IgD-negative memory B cell (primary cell): ENCODE results near the gene MYL12A. TPM values are rescaled to one million over a fixed set of nuclear protein-coding genes. Genes with fewer than 3 reads are reported as not detected.
A peak's percentile ranks its signal among the peaks of the same experiment; 100 is the strongest.

ENCODE experiments used
- H3K27ac Mint-ChIP-seq, 3 donors: one replicate each; pipeline ENCODE4 v1.8.0; 2020 to 2022; ENCODE audit warnings: mild to moderate bottlenecking in 3 of 3, mixed read lengths in 3 of 3, moderate library complexity in 1 of 3
- H3K27me3 Mint-ChIP-seq: one replicate; pipeline ENCODE4 v1.8.0; 2021; ENCODE audit warnings: mixed read lengths
- H3K36me3 Mint-ChIP-seq: one replicate; pipeline ENCODE4 v1.8.0; 2020; ENCODE audit warnings: mild to moderate bottlenecking, mixed read lengths
- H3K4me1 Mint-ChIP-seq, 3 donors: one replicate each; pipeline ENCODE4 v1.8.0; 2020 to 2022; ENCODE audit warnings: mixed read lengths in 3 of 3, mild to moderate bottlenecking in 1 of 3
- H3K4me3 Mint-ChIP-seq, 4 donors: one replicate each; pipeline ENCODE4 v1.8.0; 2020 to 2022; ENCODE audit warnings: mild to moderate bottlenecking in 4 of 4, mixed read lengths in 4 of 4, moderate library complexity in 3 of 4
- H3K9me3 Mint-ChIP-seq, 3 donors: one replicate each; pipeline ENCODE4 v1.8.0; 2020 to 2021; ENCODE audit warnings: mixed read lengths in 3 of 3, mild to moderate bottlenecking in 1 of 3
- polyA plus RNA-seq: library from polyadenylated mRNA; unstranded; fragments of 300-500 nt; fragmentation: Illumina TruSeq; gene quantifications from one replicate; pipeline ENCODE4 v1.2.3, GENCODE V29; 2021

Gene MYL12A
- polyA plus RNA-seq, 1 donor from 2014 or later: 1,599 TPM

- Mint-ChIP-seq H3K4me1 (peaks cover 52 to 70% (median 65%) of the 10 kb centered on the region in 3 donors), H3K27me3 (no peaks in the 10 kb centered on the region), H3K27ac (peak overlapping the region; percentile 62 to 98 (median 78)), H3K4me3 (peak overlapping the region in 3 of 4 donors; percentile 59 to 81 (median 65)), H3K36me3 (peaks cover 18% of the 10 kb centered on the region), H3K9me3 (no peaks in the 10 kb centered on the region)
These were observed 9.4 kb downstream of the MYL12A start for GRCh38 chr18:3256693-3257626.

DNA sequence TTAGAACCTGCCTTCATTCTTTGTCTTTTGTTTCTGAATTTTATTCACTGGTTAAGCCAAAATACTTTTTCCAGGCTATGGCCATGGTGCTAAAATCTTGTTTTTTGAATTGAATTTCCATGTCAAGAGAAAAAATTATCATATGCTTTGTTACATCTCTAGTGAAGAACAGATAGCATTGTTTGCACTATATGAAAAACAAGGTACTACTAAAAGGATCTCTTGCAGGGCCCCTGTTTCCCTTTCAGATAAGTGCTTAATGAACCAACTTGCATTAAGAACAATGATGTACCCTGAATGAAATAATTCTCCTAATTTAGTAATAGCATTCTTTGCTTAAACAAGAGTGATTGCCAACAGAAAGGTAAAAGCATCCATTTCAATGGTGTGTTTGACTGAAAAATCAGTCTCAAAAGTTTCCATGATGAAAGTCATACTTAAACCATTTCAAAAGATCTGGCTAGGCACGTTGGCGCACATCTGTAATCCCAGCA, 10.1 kb downstream of the MYL12A start:
- Mint-ChIP-seq H3K27ac (peak overlapping the region; percentile 13 to 98 (median 90)), H3K9me3 (no peaks in the 10 kb centered on the region), H3K27me3 (no peaks in the 10 kb centered on the region), H3K36me3 (peaks cover 18% of the 10 kb centered on the region), H3K4me3 (peak overlapping the region in 3 of 4 donors; percentile 58 to 65 (median 59)), H3K4me1 (peaks cover 48 to 65% (median 62%) of the 10 kb centered on the region in 3 donors)

- Mint-ChIP-seq H3K4me1 (peaks cover 55 to 70% (median 66%) of the 10 kb centered on the region in 3 donors), H3K4me3 (peak overlapping the region; percentile 97 to 99 (median 98)), H3K36me3 (peaks cover 11% of the 10 kb centered on the region), H3K27ac (peak overlapping the region; percentile 98 to 100 (median 100)), H3K9me3 (no peaks in the 10 kb centered on the region), H3K27me3 (no peaks in the 10 kb centered on the region)
These were observed 13.4 kb downstream of the MYL12A start for GRCh38 chr18:3260995-3261372.

GRCh38 chr18:3261373-3262233, 14.0 kb downstream of the MYL12A start, which contains the start of gene MYL12B:
MYL12B (plus strand) TSS chr18:3262133; CDS start chr18:3272899, 10,766 bp downstream.
- Mint-ChIP-seq H3K27ac (peak within 1 kb of the TSS; percentile 98 to 100 (median 100)), H3K27me3 (no peaks in the 10 kb centered on the region), H3K36me3 (peaks cover 11% of the 10 kb centered on the region), H3K9me3 (no peaks in the 10 kb centered on the region), H3K4me1 (peaks cover 57 to 73% (median 66%) of the 10 kb centered on the region in 3 donors), H3K4me3 (peak within 1 kb of the TSS; percentile 97 to 99 (median 98))

GRCh38 chr18:3262234-3263131, 14.9 kb downstream of the MYL12A start:
- Mint-ChIP-seq H3K27ac (peak overlapping the region; percentile 98 to 100 (median 100)), H3K36me3 (peaks cover 6% of the 10 kb centered on the region), H3K9me3 (no peaks in the 10 kb centered on the region), H3K27me3 (no peaks in the 10 kb centered on the region), H3K4me1 (peaks cover 56 to 73% (median 67%) of the 10 kb centered on the region in 3 donors), H3K4me3 (peak overlapping the region; percentile 97 to 99 (median 98))

GRCh38 chr18:3263132-3263700, 15.6 kb downstream of the MYL12A start:
- no peaks in the 10 kb centered on the region for H3K9me3 Mint-ChIP-seq
- no peaks in the 10 kb centered on the region for H3K27me3 Mint-ChIP-seq
- peaks cover 3% of the 10 kb centered on the region for H3K36me3 Mint-ChIP-seq
- peak overlapping the region; percentile 96 to 100 (median 98) for H3K27ac Mint-ChIP-seq
- H3K4me3 Mint-ChIP-seq: peak overlapping the region; percentile 91 to 97 (median 94)
- peaks cover 55 to 70% (median 66%) of the 10 kb centered on the region in 3 donors for H3K4me1 Mint-ChIP-seq

DNA sequence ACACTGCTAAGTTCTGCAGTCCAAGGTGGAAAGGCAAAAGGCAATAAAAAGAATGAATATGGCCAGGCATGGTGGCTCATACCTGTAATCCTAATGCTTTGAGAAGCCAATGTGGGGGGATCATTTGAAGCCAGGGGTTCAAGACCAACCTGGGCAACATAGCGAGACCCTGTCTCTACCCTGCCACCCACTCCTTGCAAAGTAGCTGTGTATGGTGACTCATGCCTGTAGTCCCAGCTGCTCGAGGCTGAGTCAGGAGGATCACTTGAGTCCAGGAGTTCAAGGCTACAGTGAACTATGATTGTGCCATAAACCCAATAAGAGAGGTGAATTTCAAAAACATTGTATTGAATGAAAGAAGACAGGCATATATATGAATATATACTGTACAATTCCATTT, 16.8 kb downstream of the MYL12A start:
- H3K9me3 Mint-ChIP-seq: no peaks in the 10 kb centered on the region
- H3K4me3 Mint-ChIP-seq: peak overlapping the region in 3 of 4 donors; percentile 49 to 94 (median 61)
- H3K27me3 Mint-ChIP-seq: no peaks in the 10 kb centered on the region
- H3K27ac Mint-ChIP-seq: peak overlapping the region in 1 of 3 donors; percentile 15
- peaks cover 2% of the 10 kb centered on the region for H3K36me3 Mint-ChIP-seq
- H3K4me1 Mint-ChIP-seq: peaks cover 63 to 74% (median 72%) of the 10 kb centered on the region in 3 donors

DNA sequence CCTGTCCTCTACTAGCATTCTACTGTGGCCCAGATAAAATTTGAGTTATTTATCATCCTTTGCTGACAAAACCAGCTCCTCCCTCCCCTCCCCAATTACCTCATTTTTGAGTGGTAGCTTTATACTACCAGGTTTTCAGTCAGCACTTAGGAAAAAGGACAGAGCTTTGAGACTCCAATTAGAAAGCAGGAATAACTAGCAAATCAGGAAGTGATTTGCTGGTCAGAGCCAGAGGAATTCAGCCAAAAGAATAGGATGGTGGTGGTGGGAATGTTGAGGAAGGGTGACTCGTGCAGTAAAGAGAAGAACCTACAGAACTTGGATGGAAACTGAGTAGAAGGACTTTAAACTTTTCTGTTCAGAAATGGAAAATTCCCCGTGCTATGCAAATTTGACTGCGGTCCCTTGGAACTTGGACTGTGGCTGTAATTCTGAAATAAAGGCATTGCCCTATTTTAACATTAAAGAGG, 18.0 kb downstream of the MYL12A start:
- H3K4me3 Mint-ChIP-seq: peak overlapping the region in 3 of 4 donors; percentile 12 to 47 (median 13)
- H3K4me1 Mint-ChIP-seq: peaks cover 68 to 84% (median 79%) of the 10 kb centered on the region in 3 donors
- peaks cover 2% of the 10 kb centered on the region for H3K36me3 Mint-ChIP-seq

GRCh38 chr18:3266062-3266608, 18.5 kb downstream of the MYL12A start:
- Mint-ChIP-seq H3K27ac (peak overlapping the region in 2 of 3 donors; percentile 31 to 59), H3K4me3 (peak overlapping the region in 3 of 4 donors; percentile 1 to 73 (median 13)), H3K27me3 (no peaks in the 10 kb centered on the region), H3K36me3 (no peaks in the 10 kb centered on the region), H3K4me1 (peaks cover 68 to 81% (median 78%) of the 10 kb centered on the region in 3 donors), H3K9me3 (no peaks in the 10 kb centered on the region)

More for the DNA sequence above, 18.0 kb downstream of the MYL12A start:
- no peaks in the 10 kb centered on the region for H3K9me3 Mint-ChIP-seq
- peak overlapping the region; percentile 31 to 59 (median 48) for H3K27ac Mint-ChIP-seq
- H3K27me3 Mint-ChIP-seq: no peaks in the 10 kb centered on the region

GRCh38 chr18:3268306-3268705, 20.7 kb downstream of the MYL12A start:
- H3K4me1 Mint-ChIP-seq: peaks cover 67 to 73% (median 70%) of the 10 kb centered on the region in 3 donors
- H3K9me3 Mint-ChIP-seq: no peaks in the 10 kb centered on the region
- no peaks in the 10 kb centered on the region for H3K27me3 Mint-ChIP-seq
- H3K27ac Mint-ChIP-seq: peak overlapping the region in 1 of 3 donors; percentile 33
- no peaks in the 10 kb centered on the region for H3K36me3 Mint-ChIP-seq
- peak overlapping the region in 2 of 4 donors; percentile 11 to 42 for H3K4me3 Mint-ChIP-seq

- Mint-ChIP-seq H3K27me3 (no peaks in the 10 kb centered on the region), H3K9me3 (no peaks in the 10 kb centered on the region), H3K4me1 (peaks cover 59 to 65% (median 60%) of the 10 kb centered on the region in 3 donors), H3K4me3 (peak overlapping the region in 1 of 4 donors; percentile 68), H3K36me3 (no peaks in the 10 kb centered on the region), H3K27ac (peak overlapping the region in 2 of 3 donors; percentile 26 to 73)
These were observed 21.8 kb downstream of the MYL12A start for GRCh38 chr18:3269241-3269913.

- peak overlapping the region in 1 of 3 donors; percentile 44 for H3K27ac Mint-ChIP-seq
- H3K4me3 Mint-ChIP-seq: no peak overlapping the region
- peaks cover 54 to 60% (median 55%) of the 10 kb centered on the region in 3 donors for H3K4me1 Mint-ChIP-seq
- H3K27me3 Mint-ChIP-seq: no peaks in the 10 kb centered on the region
- H3K9me3 Mint-ChIP-seq: no peaks in the 10 kb centered on the region
- no peaks in the 10 kb centered on the region for H3K36me3 Mint-ChIP-seq
These were observed 22.3 kb downstream of the MYL12A start for GRCh38 chr18:3269914-3270299.
